ENCODE measurements around the gene HEATR5A.

Gene HEATR5A

DNA sequence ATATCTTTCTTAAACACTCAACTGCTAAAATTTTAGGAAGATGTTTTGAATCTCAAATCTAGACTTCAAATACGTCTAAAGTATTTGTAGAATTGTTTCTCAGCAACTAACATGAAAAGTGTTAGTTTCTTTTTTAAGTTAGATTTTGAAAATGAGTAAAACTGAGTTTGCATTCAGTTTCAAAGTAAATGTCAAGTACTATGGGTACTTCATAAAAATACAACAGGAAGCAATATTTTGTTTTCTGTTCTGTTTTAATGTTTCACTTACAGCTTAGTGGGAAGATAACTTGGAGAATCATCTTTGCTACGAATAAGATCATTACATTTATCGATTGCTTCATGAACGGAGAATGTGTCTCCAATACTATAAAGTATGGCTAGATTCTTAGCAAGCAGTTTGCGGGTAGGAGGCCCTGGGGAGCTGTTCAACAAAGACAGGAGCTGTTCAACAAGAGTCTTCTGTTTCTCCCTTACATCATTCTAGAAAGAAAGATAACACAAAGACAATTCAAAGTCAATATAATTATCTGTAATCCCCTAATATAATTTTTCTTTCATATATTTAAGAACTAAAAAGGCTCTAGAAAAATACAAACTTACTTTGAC is 20.2 kb downstream of the HEATR5A start:
- no peak for TF ChIP-seq ZFX (IDR thresholded peaks at IDR 0.05; ENCODE audit: borderline replicate concordance)
- TF ChIP-seq, protein P1, sequence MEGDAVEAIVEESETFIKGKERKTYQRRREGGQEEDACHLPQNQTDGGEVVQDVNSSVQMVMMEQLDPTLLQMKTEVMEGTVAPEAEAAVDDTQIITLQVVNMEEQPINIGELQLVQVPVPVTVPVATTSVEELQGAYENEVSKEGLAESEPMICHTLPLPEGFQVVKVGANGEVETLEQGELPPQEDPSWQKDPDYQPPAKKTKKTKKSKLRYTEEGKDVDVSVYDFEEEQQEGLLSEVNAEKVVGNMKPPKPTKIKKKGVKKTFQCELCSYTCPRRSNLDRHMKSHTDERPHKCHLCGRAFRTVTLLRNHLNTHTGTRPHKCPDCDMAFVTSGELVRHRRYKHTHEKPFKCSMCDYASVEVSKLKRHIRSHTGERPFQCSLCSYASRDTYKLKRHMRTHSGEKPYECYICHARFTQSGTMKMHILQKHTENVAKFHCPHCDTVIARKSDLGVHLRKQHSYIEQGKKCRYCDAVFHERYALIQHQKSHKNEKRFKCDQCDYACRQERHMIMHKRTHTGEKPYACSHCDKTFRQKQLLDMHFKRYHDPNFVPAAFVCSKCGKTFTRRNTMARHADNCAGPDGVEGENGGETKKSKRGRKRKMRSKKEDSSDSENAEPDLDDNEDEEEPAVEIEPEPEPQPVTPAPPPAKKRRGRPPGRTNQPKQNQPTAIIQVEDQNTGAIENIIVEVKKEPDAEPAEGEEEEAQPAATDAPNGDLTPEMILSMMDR (IDR thresholded peaks at IDR 0.05): no peak
- H3K27ac ChIP-seq: no peak overlapping the region

DNA sequence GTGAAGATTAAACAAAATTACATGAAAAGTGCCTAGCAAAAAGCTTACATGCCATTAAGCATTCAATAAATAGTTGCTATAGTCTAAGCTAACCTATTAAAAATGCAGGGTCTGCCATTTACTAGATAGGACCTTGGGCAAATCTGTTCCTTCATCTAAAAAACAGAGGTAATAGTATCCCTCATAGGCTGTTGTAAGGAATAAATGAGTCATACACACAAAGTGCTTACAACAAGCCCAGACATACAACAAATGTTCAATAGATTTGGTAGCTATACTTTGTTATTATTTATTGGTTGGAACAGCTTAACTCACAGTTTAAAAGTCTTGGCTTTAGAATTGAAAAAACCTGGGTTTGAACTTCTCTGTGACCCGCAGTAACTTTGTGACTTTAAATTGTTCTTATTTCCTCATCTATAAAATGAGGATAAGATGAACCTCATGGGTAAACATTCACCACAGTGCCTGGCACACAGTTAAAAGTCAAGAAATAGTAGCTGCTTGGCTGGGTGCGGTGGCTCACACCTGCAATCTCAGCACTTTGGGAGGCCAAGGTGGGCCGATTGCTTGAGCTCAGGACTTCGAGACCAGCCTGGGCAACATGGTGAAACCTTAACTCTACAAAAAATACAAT is 24.7 kb downstream of the HEATR5A start:
- no peak for TF ChIP-seq ZFX (IDR thresholded peaks at IDR 0.05; ENCODE audit: borderline replicate concordance)
- TF ChIP-seq, protein P1 (IDR thresholded peaks at IDR 0.05): no peak
- H3K27ac ChIP-seq: no peak overlapping the region

DNA sequence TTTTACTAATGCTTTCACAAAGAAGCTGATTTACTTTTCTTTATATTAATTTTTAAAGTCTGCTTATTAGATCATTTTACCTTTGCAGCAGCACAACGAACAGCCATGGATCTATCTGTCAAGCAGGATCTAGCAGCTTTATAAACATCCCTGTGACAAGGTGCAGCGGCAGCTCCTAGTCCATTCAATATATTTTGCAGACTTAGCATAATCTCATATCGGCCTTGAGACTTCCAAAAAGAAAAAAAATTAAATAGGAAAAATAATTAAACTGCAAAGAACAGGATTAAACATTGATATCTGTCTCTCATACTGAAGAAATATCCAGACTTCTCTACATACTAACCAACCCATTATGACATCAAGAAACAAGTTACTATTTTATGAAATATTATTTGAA is 25.2 kb downstream of the HEATR5A start:
- no peak for TF ChIP-seq ZFX (IDR thresholded peaks at IDR 0.05; ENCODE audit: borderline replicate concordance)
- TF ChIP-seq, protein P1 (IDR thresholded peaks at IDR 0.05): no peak
- no peak overlapping the region for H3K27ac ChIP-seq

DNA sequence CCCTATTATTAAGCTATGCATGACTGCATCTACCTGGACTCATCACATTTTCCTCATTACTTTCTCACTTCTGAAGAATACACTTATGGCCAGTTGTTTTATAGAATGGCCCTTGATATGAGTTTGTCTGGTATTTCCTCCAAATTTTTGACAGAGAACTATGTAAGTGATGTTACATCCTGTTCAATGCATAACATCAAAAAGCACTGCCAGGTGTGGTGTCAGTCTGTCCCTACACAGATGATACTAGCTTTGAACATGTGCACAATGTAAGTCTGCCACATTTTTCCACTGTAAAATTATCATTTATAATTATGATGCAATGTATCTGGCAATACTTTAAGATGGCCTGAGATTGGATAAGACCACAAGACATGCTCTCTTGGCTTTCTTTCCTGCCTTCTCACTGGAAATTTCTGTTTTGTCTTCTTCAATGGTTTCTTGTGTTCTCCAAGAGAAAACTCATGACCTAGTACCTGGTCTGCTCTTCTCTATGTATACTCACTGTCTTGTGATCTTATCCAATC is 28.3 kb downstream of the HEATR5A start:
- no peak overlapping the region for H3K27ac ChIP-seq
- TF ChIP-seq, protein P1 (IDR thresholded peaks at IDR 0.05): no peak
- no peak for TF ChIP-seq ZFX (IDR thresholded peaks at IDR 0.05; ENCODE audit: borderline replicate concordance)

DNA sequence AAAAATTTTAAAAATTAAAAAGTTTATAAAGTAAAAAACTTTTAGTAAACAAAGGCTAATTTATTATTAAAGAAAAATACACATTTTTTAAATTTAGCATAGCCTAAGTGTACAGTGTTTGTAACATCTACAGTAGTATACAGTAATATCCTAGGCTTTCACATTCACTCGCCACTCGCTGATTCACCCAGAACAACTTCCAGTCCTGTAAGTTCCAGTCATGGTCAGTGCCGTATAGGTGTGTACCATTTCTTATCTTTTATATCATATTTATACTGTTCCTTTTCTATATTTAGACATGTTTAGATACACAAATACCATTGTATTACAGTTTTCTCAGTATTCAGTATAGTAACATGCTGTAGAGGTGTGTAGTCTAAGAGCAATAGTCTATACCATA is 28.9 kb downstream of the HEATR5A start:
- TF ChIP-seq, protein P1 (IDR thresholded peaks at IDR 0.05): no peak
- TF ChIP-seq ZFX (IDR thresholded peaks at IDR 0.05; ENCODE audit: borderline replicate concordance): no peak
- no peak overlapping the region for H3K27ac ChIP-seq

DNA sequence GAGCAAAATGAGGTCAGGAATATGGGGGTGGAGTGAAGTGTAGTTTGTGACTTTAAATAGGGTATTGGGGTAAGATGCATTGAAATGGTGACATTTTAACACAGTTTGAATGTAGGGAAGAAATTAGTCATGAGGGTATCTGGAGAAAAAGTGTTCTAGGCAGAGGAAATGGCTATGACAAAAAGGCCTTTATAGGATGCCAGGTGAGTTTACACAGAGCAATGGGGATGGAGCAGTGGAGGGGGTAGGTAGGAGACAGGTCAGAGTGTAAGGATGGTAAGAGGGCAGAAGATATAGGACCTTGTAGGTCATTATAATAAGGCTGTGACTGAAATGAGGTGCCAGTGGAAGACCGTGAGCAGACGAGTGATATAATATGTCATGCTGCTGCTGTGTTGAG is 30.4 kb downstream of the HEATR5A start:
- TF ChIP-seq, protein P1 (IDR thresholded peaks at IDR 0.05): no peak
- no peak for TF ChIP-seq ZFX (IDR thresholded peaks at IDR 0.05; ENCODE audit: borderline replicate concordance)
- H3K27ac ChIP-seq: no peak overlapping the region
